ENCODE results near the gene KBTBD8.

Gene KBTBD8

GRCh38 chr3:66998113-66998903, at the start of gene KBTBD8:
KBTBD8 (plus strand) TSS chr3:66998307; CDS start chr3:66998356, 49 bp downstream.
- Histone ChIP-seq H4K20me1 (no peaks in the 10 kb centered on the region), H3K4me1 (peaks cover 22% of the 10 kb centered on the region), H3K9ac (peak within 1 kb of the TSS; percentile 77), H3K27me3 (no peaks in the 10 kb centered on the region), H3K36me3 (peaks cover 10% of the 10 kb centered on the region), H3K4me3 (peak within 1 kb of the TSS; percentile 89), H3K9me3 (no peaks in the 10 kb centered on the region), H3K27ac (no peak within 1 kb of the TSS; the same call in 1 of the 2 replicates), H3K4me2 (peak within 1 kb of the TSS; percentile 82)
- TF ChIP-seq Cebpa-rat (IDR thresholded peaks at IDR 0.05): no peak

GRCh38 chr3:66948838-66949237, 49.3 kb upstream of the KBTBD8 start:
- H3K9ac ChIP-seq: no peak overlapping the region
- H3K9me3 ChIP-seq: no peaks in the 10 kb centered on the region
- H3K27ac ChIP-seq: no peak overlapping the region
- no peaks in the 10 kb centered on the region for H3K4me1 ChIP-seq
- no peaks in the 10 kb centered on the region for H3K36me3 ChIP-seq
- TF ChIP-seq Cebpa-rat (IDR thresholded peaks at IDR 0.05): no peak
- no peak overlapping the region for H3K4me2 ChIP-seq
- H3K27me3 ChIP-seq: no peaks in the 10 kb centered on the region
- no peak overlapping the region for H3K4me3 ChIP-seq
- H4K20me1 ChIP-seq: no peaks in the 10 kb centered on the region

- no peak for TF ChIP-seq Cebpa-rat (IDR thresholded peaks at IDR 0.05)
- Histone ChIP-seq H3K27ac (no peak overlapping the region), H3K36me3 (no peaks in the 10 kb centered on the region), H3K4me2 (no peak overlapping the region), H3K27me3 (no peaks in the 10 kb centered on the region), H3K4me3 (no peak overlapping the region), H3K9me3 (no peaks in the 10 kb centered on the region), H3K9ac (no peak overlapping the region), H3K4me1 (no peaks in the 10 kb centered on the region), H4K20me1 (no peaks in the 10 kb centered on the region)
Observed at GRCh38 chr3:66949898-66950297, 48.2 kb upstream of the KBTBD8 start.

- H3K27ac ChIP-seq: no peak overlapping the region
- no peak for TF ChIP-seq Cebpa-rat (IDR thresholded peaks at IDR 0.05)
- H3K4me3 ChIP-seq: no peak overlapping the region
- H3K9ac ChIP-seq: no peak overlapping the region
- H3K36me3 ChIP-seq: no peaks in the 10 kb centered on the region
- no peaks in the 10 kb centered on the region for H3K9me3 ChIP-seq
- H3K4me1 ChIP-seq: no peaks in the 10 kb centered on the region
- no peaks in the 10 kb centered on the region for H4K20me1 ChIP-seq
- no peaks in the 10 kb centered on the region for H3K27me3 ChIP-seq
- H3K4me2 ChIP-seq: no peak overlapping the region
Observed at GRCh38 chr3:66952357-66952756, 45.8 kb upstream of the KBTBD8 start.

GRCh38 chr3:66953934-66954445, 44.1 kb upstream of the KBTBD8 start:
- TF ChIP-seq Cebpa-rat (IDR thresholded peaks at IDR 0.05): no peak
- Histone ChIP-seq H3K4me2 (no peak overlapping the region), H3K36me3 (no peaks in the 10 kb centered on the region), H3K9me3 (no peaks in the 10 kb centered on the region), H3K4me1 (no peaks in the 10 kb centered on the region), H3K27me3 (no peaks in the 10 kb centered on the region), H3K27ac (no peak overlapping the region), H3K9ac (no peak overlapping the region), H4K20me1 (no peaks in the 10 kb centered on the region), H3K4me3 (no peak overlapping the region)

- Histone ChIP-seq H3K36me3 (no peaks in the 10 kb centered on the region), H3K27me3 (no peaks in the 10 kb centered on the region), H3K27ac (no peak overlapping the region), H3K4me3 (no peak overlapping the region), H3K9me3 (no peaks in the 10 kb centered on the region), H3K4me1 (no peaks in the 10 kb centered on the region), H3K4me2 (no peak overlapping the region), H4K20me1 (no peaks in the 10 kb centered on the region), H3K9ac (no peak overlapping the region)
- no peak for TF ChIP-seq Cebpa-rat (IDR thresholded peaks at IDR 0.05)
Observed at GRCh38 chr3:66956742-66957141, 41.4 kb upstream of the KBTBD8 start.

GRCh38 chr3:66957367-66957766, 40.7 kb upstream of the KBTBD8 start:
- H3K27me3 ChIP-seq: no peaks in the 10 kb centered on the region
- H3K4me2 ChIP-seq: no peak overlapping the region
- H4K20me1 ChIP-seq: no peaks in the 10 kb centered on the region
- no peak overlapping the region for H3K4me3 ChIP-seq
- TF ChIP-seq Cebpa-rat (IDR thresholded peaks at IDR 0.05): no peak
- H3K4me1 ChIP-seq: no peaks in the 10 kb centered on the region
- H3K9ac ChIP-seq: no peak overlapping the region
- H3K9me3 ChIP-seq: no peaks in the 10 kb centered on the region
- no peak overlapping the region for H3K27ac ChIP-seq
- no peaks in the 10 kb centered on the region for H3K36me3 ChIP-seq

- no peak overlapping the region for H3K4me3 ChIP-seq
Observed at GRCh38 chr3:66958067-66958466, 40.0 kb upstream of the KBTBD8 start.

GRCh38 chr3:66962664-66963063, 35.4 kb upstream of the KBTBD8 start:
- Histone ChIP-seq H3K9ac (no peak overlapping the region), H3K36me3 (no peaks in the 10 kb centered on the region), H3K4me1 (peaks cover 9% of the 10 kb centered on the region), H4K20me1 (no peaks in the 10 kb centered on the region), H3K4me2 (no peak overlapping the region), H3K4me3 (no peak overlapping the region), H3K9me3 (no peaks in the 10 kb centered on the region), H3K27ac (no peak overlapping the region), H3K27me3 (no peaks in the 10 kb centered on the region)
- no peak for TF ChIP-seq Cebpa-rat (IDR thresholded peaks at IDR 0.05)

More at GRCh38 chr3:66958067-66958466, 40.0 kb upstream of the KBTBD8 start:
- Histone ChIP-seq H3K4me2 (no peak overlapping the region), H3K36me3 (no peaks in the 10 kb centered on the region), H3K9ac (no peak overlapping the region), H3K9me3 (no peaks in the 10 kb centered on the region), H3K27me3 (no peaks in the 10 kb centered on the region), H3K27ac (no peak overlapping the region), H3K4me1 (no peaks in the 10 kb centered on the region), H4K20me1 (no peaks in the 10 kb centered on the region)
- no peak for TF ChIP-seq Cebpa-rat (IDR thresholded peaks at IDR 0.05)

GRCh38 chr3:66971245-66971644, 26.9 kb upstream of the KBTBD8 start:
- peak overlapping the region; percentile 39 for H3K4me2 ChIP-seq
- H3K9ac ChIP-seq: no peak overlapping the region
- H3K9me3 ChIP-seq: no peaks in the 10 kb centered on the region
- peaks cover 15% of the 10 kb centered on the region for H3K4me1 ChIP-seq
- H3K27ac ChIP-seq: no peak overlapping the region
- TF ChIP-seq Cebpa-rat (IDR thresholded peaks at IDR 0.05): no peak
- H3K36me3 ChIP-seq: no peaks in the 10 kb centered on the region
- no peaks in the 10 kb centered on the region for H3K27me3 ChIP-seq
- no peak overlapping the region for H3K4me3 ChIP-seq
- no peaks in the 10 kb centered on the region for H4K20me1 ChIP-seq

All from BLaER1 (cell line).